ENCODE measurements around the gene CRMP1.

- TF ChIP-seq, protein P1, sequence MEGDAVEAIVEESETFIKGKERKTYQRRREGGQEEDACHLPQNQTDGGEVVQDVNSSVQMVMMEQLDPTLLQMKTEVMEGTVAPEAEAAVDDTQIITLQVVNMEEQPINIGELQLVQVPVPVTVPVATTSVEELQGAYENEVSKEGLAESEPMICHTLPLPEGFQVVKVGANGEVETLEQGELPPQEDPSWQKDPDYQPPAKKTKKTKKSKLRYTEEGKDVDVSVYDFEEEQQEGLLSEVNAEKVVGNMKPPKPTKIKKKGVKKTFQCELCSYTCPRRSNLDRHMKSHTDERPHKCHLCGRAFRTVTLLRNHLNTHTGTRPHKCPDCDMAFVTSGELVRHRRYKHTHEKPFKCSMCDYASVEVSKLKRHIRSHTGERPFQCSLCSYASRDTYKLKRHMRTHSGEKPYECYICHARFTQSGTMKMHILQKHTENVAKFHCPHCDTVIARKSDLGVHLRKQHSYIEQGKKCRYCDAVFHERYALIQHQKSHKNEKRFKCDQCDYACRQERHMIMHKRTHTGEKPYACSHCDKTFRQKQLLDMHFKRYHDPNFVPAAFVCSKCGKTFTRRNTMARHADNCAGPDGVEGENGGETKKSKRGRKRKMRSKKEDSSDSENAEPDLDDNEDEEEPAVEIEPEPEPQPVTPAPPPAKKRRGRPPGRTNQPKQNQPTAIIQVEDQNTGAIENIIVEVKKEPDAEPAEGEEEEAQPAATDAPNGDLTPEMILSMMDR (IDR thresholded peaks at IDR 0.05; ENCODE audit: insufficient read depth, low read depth, low read length) = no peak
- no peak for TF ChIP-seq EZH2 (IDR thresholded peaks at IDR 0.05; ENCODE audit: insufficient read depth, low read length)
Observed at GRCh38 chr4:5827108-5828004, 65.5 kb downstream of the CRMP1 start.
